GM18505 (cell line): ENCODE data around the gene ARSG.
A peak's percentile ranks its signal among the peaks of the same experiment; 100 is the strongest.
"Not testable (repeated sequence)": the region's sequence is repeated elsewhere in the genome, so short reads cannot be mapped to it uniquely, and the experiment has no call there.

Experiments
- ATAC-seq: cut with Tn5 transposase; IDR thresholded peaks from one replicate; pipeline ENCODE4 v1.9.1; 2021; ENCODE audit not compliant: unreplicated experiment
- POLR2A ChIP-seq: IDR thresholded peaks from 4 replicates; pipeline ENCODE4 v1.6.1; 2011; ENCODE audit warnings: borderline replicate concordance; ENCODE audit not compliant: insufficient read depth, insufficient read length; ENCODE audit errors: extremely low read depth

ARSG gene

DNA sequence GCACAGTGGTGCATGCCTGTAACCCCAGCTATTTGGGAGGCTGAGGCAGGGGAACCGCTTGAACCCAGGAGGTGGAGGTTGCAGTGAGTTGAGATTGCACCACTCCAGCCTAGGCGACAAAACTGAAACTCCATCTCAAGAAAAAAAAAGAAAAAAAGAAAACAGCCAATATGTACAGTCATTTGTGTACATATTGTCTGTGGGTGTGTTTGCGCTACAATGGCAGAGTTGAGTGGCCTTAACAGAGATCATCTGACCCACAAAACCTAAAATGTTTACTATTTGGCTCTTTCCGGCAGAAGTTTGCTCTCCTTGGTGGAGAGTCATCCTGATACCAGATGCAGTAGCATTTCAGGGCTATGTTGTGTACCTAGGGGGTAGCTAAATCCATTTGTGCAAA lies 57.9 kb downstream of the ARSG start:
- ATAC-seq: peak; percentile 49
- TF ChIP-seq POLR2A: no peak

DNA sequence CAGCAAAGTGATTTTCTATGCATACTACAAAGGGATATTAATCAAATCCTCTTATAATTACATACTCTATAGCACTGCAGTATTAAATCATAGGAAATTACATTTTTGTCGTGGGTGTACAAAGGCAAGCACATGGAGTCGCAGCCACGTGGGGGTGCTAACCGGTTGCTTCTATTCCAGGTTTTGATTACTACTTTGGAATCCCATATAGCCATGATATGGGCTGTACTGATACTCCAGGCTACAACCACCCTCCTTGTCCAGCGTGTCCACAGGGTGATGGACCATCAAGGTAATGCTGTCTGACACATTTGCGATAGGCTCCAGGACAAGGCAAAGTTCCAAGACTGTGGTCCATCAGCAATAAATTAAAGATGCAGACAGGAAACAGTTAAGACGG lies 60.1 kb downstream of the ARSG start:
- TF ChIP-seq POLR2A: no peak
- ATAC-seq: no peak

- TF ChIP-seq POLR2A: no peak
- no peak for ATAC-seq
Measured at GRCh38 chr17:68352041-68352440, 60.7 kb downstream of the ARSG start.

DNA sequence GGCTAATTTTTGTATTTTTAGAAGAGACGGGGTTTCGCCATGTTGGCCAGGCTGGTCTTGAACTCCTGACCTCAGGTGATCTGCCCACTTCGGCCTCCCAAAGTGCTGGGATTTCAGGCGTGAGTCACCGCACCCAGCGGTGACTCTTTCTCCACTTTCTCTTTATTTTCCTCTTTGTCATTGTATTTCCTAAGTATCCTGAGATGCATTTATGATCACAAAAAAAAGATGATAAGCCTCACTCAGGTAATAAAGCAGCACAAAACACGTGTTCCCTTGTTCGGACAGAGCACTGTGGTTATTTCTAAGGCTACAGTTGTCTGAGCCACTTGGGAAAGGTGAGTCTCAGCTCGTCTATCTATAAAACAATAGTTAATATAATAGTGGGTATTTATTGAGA lies 61.4 kb downstream of the ARSG start:
- not testable (repeated sequence) for ATAC-seq

GRCh38 chr17:68353111-68353521 lies 61.8 kb downstream of the ARSG start:
- ATAC-seq: no peak

DNA sequence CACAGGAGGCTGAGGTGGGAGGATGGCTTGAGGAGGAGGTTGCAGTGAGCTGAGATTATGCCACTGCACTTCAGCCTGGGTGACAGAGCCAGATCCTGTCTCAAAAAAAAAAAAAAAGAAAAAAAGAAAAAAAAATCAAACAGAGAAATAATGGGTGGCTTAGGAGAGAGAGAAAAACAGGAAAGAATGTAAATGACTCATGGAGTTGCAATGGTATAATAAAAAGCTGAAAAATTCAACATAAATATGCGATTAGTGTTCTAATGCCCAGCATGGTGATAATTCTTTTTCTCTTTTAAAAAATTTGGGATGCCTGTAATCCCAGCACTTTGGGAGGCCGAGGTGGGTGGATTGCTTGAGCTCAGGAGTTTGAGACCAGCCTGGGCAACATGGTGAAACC lies 63.0 kb downstream of the ARSG start:
- not testable (repeated sequence) for ATAC-seq

More at GRCh38 chr17:68353111-68353521, 61.8 kb downstream of the ARSG start:
- TF ChIP-seq POLR2A: no peak

- ATAC-seq: not testable (repeated sequence)
Measured at GRCh38 chr17:68355108-68355507, 63.8 kb downstream of the ARSG start.

GRCh38 chr17:68356520-68356919 lies 65.2 kb downstream of the ARSG start:
- peak; percentile 93 for ATAC-seq

GRCh38 chr17:68356949-68357455 lies 65.7 kb downstream of the ARSG start:
- no peak for TF ChIP-seq POLR2A
- ATAC-seq: no peak

More at GRCh38 chr17:68356520-68356919, 65.2 kb downstream of the ARSG start:
- TF ChIP-seq POLR2A: no peak

- no peak for TF ChIP-seq POLR2A
- ATAC-seq: no peak
Measured at GRCh38 chr17:68357886-68358285, 66.6 kb downstream of the ARSG start.

- TF ChIP-seq POLR2A: no peak
- ATAC-seq: no peak
Measured at GRCh38 chr17:68359791-68360535, 68.7 kb downstream of the ARSG start.

DNA sequence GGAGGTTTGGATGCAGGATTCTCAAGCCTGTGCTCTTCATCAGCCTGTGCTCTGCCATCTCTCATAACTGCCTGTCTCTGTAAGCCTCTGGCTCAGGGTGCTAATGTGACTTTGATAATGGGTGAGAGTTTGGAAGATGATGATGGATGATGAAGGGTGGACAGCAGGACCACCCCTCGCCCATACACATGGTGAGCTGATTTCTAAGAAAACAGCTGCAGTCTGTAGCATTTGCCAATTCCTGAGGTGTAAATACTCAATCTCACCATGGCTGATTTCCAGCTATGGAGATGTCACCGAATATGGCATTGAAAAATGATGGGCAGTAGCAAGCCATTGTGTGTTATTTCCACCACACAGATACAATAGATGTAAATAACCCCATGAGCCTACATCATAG lies 74.2 kb downstream of the ARSG start:
- no peak for ATAC-seq
- no peak for TF ChIP-seq POLR2A

- no peak for TF ChIP-seq POLR2A
- no peak for ATAC-seq
Measured at GRCh38 chr17:68368387-68368786, 77.1 kb downstream of the ARSG start.

DNA sequence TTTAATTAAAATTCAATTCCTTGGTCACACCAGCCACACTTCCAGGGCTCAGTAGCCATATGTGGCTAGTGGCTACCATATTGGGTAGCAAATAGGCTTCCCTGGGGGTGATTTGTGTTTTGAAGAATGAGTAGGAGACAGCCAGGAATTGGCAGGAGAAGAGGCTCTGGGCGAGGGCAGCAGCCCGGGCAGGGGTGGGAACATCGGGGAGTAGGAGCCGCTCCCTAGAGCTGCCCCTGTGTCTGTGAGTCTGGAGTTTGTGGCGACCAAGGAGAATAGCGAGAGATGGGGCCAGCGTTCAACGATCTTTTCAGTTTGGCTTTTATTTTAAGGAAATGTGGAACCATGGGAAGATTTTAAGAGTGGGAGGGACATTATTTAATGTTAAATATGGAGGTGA lies 84.3 kb downstream of the ARSG start:
- no peak for ATAC-seq

GRCh38 chr17:68376178-68376577 lies 84.9 kb downstream of the ARSG start:
- ATAC-seq: not testable (repeated sequence)

More for the DNA sequence above, 84.3 kb downstream of the ARSG start:
- no peak for TF ChIP-seq POLR2A
